ENCODE data around the gene DGCR6L.

DNA sequence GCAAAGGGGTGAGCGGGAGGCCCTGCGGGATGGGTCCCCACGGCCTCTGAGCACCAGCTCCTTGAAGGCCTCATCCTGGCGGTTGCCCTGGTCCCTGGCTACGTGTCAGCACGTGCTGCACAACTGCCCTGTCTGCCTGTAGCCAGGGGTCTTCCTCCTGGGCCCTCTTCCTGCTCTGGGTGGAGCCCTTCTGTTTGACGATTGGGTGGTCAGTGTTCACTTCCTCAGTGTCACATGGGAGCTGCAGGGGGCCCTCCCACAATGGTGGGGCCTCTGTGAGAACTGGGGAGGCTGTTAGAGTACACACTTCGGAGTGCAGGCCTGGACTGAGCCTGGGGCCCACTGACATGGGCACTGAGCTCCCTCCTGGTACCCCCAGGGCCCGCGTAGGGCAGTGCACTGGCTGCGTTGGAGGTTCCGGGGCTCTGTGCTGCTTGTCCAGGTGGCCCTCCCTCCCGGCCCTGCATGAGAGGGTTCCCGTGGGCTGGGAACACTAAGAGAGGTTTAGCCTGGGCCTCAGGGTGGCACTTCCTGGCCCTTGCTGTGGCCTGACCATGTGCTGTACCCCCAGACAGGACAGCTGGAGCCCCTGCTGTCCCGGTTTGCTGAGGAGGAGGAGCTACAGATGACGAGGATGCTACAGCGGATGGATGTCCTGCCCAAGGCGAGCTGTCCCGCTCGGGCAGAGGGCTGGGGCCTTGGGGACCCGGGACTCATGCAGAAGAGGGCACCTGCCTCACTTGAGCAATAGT lies 13.8 kb downstream of the DGCR6L start:
- TF ChIP-seq CTCF (IDR thresholded peaks at IDR 0.05) = no peak
- TF ChIP-seq POLR2AphosphoS5 (IDR thresholded peaks at IDR 0.05) = no peak
- TF ChIP-seq POLR2A (IDR thresholded peaks at IDR 0.05) = no peak

Measured in breast epithelium (tissue), 3 donors.